ENCODE data around the gene BTG4.

GRCh38 chr11:111559800-111560464 lies 47.7 kb upstream of the BTG4 start:
- TF ChIP-seq POLR2A (IDR thresholded peaks at IDR 0.05) (no peak), CTCF (IDR thresholded peaks at IDR 0.05) (no peak), POLR2AphosphoS5 (IDR thresholded peaks at IDR 0.05) (no peak), EP300 (IDR thresholded peaks at IDR 0.05) (no peak)

Data from upper lobe of left lung (tissue), 4 donors.